SH-SY5Y (cell line): Measurements from ENCODE around the gene ATP1A1.

Source experiments
- GATA2 ChIP-seq: IDR thresholded peaks from 2 replicates; pipeline ENCODE4 v1.6.1; 2011; ENCODE audit warnings: mild to moderate bottlenecking, low read depth, low read length
- GATA3 ChIP-seq: IDR thresholded peaks from 2 replicates; pipeline ENCODE4 v1.6.1; 2011; ENCODE audit warnings: low read depth, mild to moderate bottlenecking, low read length, moderate library complexity

ATP1A1 gene

GRCh38 chr1:116415699-116416533 lies 42.9 kb downstream of the ATP1A1 start:
- TF ChIP-seq GATA3 (no peak), GATA2 (peak; percentile 78)

DNA sequence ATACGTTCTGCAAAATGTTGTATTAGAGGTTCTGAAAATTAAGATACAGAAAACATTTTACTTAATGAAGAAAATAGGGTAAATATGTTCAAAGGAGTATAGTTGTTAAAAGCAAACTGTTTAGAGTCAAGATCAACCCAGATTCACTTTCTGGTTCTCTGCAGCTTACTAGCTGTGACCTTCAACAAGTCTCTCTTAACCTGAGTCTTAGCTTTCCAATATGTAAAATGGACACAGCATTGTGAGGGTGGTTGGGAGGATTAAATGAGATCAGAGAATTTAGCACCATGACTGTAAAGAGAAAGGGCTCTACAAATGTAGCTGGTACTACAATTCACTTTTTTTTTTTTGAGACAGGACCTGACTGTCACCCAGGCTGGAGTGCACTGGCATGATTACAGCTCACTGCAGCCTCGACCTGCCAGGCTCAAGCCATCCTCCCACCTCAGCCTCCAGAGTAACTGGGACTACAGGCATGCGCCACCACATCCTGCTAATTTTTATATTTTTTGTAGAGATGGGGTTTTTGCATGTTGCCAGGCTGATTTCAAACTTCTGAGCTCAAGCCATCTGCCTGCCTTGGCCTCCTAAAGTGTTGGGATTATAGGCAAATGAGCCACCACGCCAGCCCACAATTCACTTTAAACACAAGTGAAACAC lies 43.9 kb downstream of the ATP1A1 start:
- TF ChIP-seq GATA2 = no peak
- no peak for TF ChIP-seq GATA3

GRCh38 chr1:116417678-116418077 lies 44.6 kb downstream of the ATP1A1 start:
- TF ChIP-seq GATA2 (no peak), GATA3 (no peak)

GRCh38 chr1:116418091-116418830 lies 45.2 kb downstream of the ATP1A1 start:
- TF ChIP-seq GATA3 = no peak

DNA sequence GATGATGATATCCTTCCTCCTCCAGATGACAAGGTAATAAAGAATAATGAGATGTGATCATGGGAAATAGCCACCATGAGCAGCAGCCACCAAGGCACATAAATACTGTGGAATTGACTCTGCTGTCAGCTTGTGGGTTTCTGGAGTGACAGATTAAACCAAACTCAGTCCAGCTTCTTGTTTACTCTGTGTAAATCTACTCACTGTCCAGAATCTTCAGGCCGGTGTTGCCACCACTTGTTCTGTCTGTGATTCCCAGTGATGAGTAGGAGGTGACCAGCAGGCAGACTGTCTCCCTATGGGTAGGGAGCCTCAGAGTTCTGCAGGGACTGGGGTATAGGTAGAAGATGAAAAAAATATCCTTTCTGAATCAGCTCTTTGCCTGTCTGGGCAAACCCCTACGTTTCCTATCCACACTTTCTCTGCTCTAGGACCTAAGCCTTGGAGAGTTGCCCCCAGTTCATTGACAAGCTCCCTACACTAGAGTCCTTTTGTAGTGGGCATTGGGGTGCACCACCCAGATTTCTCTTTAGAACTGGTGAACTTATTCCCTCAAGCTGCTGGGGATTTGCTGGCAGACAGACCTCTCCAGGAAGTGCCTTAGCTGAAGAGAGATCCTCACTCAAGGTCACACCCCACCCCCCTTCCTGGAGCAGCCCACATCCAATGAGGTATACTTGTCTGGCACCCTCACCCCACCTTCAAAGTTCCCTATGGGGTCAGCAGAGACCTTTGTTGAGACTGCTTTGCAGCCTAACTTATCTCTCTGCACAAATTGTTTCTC lies 47.6 kb downstream of the ATP1A1 start:
- TF ChIP-seq GATA3 (no peak), GATA2 (no peak)

- no peak for TF ChIP-seq GATA3
Measured at GRCh38 chr1:116424438-116424837, 51.4 kb downstream of the ATP1A1 start.

DNA sequence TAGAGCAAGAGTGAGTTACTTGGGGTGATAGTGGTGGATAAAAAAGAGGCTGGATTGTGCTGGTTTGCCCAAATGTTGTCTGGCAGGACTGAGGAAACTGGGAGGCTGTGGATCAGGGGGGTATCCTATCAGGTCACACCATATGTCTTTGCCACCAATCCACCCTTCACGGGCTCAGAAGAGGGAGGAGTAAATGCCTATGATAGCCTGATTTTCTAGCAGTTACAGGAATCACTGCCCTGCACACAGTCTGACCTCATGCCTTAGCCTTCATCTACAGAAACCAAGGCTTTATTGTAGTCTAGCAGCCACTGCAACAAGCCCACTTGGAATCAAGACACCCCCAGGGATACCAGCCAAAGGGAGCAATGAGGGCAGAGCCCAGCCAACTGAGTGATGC lies 51.8 kb downstream of the ATP1A1 start:
- TF ChIP-seq GATA2 = no peak
- no peak for TF ChIP-seq GATA3

DNA sequence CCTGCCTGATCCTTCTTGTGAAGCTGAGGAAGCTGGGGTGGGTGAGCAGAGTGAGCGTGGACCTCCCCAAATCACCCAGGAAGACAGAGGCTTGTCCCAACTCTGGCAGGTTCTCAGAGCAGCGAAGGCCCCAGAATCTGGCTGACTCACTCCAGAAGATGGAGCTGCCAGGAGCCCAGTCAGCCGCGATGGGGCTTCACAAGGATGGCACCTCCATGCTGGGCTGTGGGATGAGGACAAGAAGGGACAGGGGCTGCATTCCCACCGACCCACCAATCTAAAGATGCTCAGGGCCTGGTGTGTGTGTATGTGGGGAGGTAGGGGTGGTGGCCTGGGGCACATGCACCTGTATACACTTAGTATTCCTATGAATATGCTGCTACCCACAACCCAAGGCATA lies 52.9 kb downstream of the ATP1A1 start:
- TF ChIP-seq GATA3 (no peak), GATA2 (no peak)

- TF ChIP-seq GATA2 (no peak), GATA3 (no peak)
Measured at GRCh38 chr1:116426401-116426800, 53.4 kb downstream of the ATP1A1 start.

DNA sequence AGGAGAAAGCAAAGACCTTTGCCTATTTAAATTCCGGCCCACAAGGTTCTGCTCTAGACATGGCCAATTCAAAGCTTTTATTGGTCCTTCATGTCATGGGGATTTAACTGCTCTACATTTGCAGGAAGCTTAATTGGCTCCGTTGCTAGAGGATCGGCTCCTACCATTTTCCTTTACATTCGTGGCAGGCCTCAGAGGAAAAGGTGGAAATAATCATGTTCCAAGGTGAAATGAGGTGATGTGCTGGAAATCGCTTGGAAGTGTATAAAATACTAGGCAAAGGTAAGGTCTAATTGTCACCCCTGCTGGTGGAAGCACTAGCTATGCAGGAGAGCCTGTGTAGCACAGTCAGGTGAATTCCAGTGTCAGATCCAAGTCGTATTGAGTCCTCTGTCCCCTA lies 55.5 kb downstream of the ATP1A1 start:
- no peak for TF ChIP-seq GATA2
- no peak for TF ChIP-seq GATA3

DNA sequence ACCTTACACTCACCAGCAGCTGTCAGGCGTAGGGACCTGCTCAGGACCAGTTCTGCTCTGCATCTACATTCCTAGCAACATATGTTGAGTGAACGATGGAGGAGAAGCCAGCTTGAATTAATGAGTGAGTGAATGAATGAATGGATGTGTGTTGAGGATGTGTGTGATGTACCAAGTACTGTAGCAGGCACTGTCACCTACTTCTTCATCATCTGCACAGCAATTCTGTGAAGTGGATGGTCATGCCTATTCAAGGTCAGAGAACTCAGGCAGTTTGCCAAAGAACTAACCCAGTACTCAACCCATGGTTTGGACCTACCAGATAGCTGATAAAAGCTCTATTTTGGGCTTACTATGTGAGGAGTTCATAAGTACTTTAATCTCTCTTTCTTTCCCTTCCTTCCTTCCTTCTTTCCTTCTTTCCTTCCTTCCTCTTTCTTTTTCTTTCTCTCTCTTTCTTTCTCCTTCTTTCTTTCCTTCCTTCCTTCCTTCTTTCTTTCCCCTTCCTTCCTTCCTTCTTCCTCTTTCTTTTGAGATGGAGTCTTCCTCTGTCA lies 56.9 kb downstream of the ATP1A1 start:
- no peak for TF ChIP-seq GATA2
- no peak for TF ChIP-seq GATA3

- TF ChIP-seq GATA3 = no peak
- TF ChIP-seq GATA2 = no peak
Measured at GRCh38 chr1:116431870-116432500, 58.9 kb downstream of the ATP1A1 start.

DNA sequence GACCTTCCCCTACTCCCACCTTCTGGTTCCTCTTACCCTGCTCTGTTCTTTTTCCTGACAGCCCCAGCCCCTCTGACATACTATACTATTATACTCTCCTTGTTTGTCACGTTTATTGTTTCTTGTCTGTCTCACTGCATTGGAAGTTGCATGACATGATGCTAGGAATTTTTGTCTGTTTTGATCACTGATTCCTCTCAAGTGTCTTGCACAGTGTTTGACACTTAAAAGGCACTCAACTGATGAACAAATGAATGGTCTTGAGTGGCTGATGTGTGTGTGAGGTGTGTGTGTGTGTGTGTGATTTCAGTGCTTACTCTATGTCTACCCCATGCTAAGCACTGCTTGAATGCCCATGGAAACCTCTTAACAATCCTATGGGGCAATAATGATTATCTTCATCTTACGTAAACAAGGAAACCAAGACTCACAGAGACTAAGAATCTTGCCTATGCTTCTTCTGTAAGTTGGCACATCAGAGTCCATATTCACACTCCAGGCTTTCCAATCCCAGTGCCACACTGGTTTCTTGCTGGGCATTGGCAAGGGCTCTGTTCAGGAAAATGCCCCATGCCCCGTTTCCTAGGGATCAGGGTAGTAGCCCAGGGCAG lies 59.7 kb downstream of the ATP1A1 start:
- TF ChIP-seq GATA3 (no peak), GATA2 (no peak)
